ENCODE results near the gene EFCC1.
"Not testable (repeated sequence)": the region's sequence is repeated elsewhere in the genome, so short reads cannot be mapped to it uniquely, and the experiment has no call there.

The EFCC1 gene

GRCh38 chr3:129077222-129077621 lies 76.1 kb downstream of the EFCC1 start:
- no peak for DNase-seq (ENCODE audit: low read depth, low spot score)

GRCh38 chr3:129078510-129078909 lies 77.4 kb downstream of the EFCC1 start:
- DNase-seq (ENCODE audit: low read depth, low spot score) = no peak

- DNase-seq (ENCODE audit: low read depth, low spot score) = no peak
Measured at GRCh38 chr3:129081503-129081902, 80.4 kb downstream of the EFCC1 start.

- no peak for DNase-seq (ENCODE audit: low read depth, low spot score)
Measured at GRCh38 chr3:129082026-129082425, 80.9 kb downstream of the EFCC1 start.

GRCh38 chr3:129084501-129084900 lies 83.4 kb downstream of the EFCC1 start:
- DNase-seq (ENCODE audit: low read depth, low spot score) = no peak

- DNase-seq (ENCODE audit: low read depth, low spot score) = no peak
Measured at GRCh38 chr3:129085165-129085715, 84.1 kb downstream of the EFCC1 start.

- DNase-seq (ENCODE audit: low read depth, low spot score) = no peak
Measured at GRCh38 chr3:129085818-129086217, 84.7 kb downstream of the EFCC1 start.

- no peak for DNase-seq (ENCODE audit: low read depth, low spot score)
Measured at GRCh38 chr3:129087138-129087702, 86.1 kb downstream of the EFCC1 start.

GRCh38 chr3:129087904-129088303 lies 86.8 kb downstream of the EFCC1 start:
- DNase-seq (ENCODE audit: low read depth, low spot score) = not testable (repeated sequence)

- DNase-seq (ENCODE audit: low read depth, low spot score) = not testable (repeated sequence)
Measured at GRCh38 chr3:129088312-129088711, 87.2 kb downstream of the EFCC1 start.
